Activated T-helper 1 cell treated with anti-CD3 and anti-CD28 coated beads, Interleukin-12 subunit alpha, Interleukin-12 subunit beta, Interleukin-2, Interleukin-4 antibody, amounts not matched to agents 30 ng/mL and 10 ng/mL and 1 ng/mL, durations not matched to agents 14 hours and 24 hours and 36 hours (primary cell): Measurements from ENCODE around the gene SLC35G2. TPM values are rescaled to one million over a fixed set of nuclear protein-coding genes. Genes with fewer than 3 reads are reported as not detected.
"Not testable (repeated sequence)": the region's sequence is repeated elsewhere in the genome, so short reads cannot be mapped to it uniquely, and the experiment has no call there.

Experiments
- DNase-seq: peaks from one replicate; pipeline ENCODE4 v3.0.0; 2021; ENCODE audit warnings: low spot score
- H3K27ac Mint-ChIP-seq: one replicate; pipeline ENCODE4 v1.8.0; 2021; ENCODE audit warnings: mild to moderate bottlenecking, mixed read lengths
- H3K27me3 Mint-ChIP-seq: one replicate; pipeline ENCODE4 v1.8.0; 2022; ENCODE audit warnings: mild to moderate bottlenecking, moderate library complexity, mixed read lengths; ENCODE audit not compliant: insufficient read depth
- H3K36me3 Mint-ChIP-seq: one replicate; pipeline ENCODE4 v1.8.0; 2021; ENCODE audit warnings: low read depth, mixed read lengths
- H3K4me1 Mint-ChIP-seq: one replicate; pipeline ENCODE4 v1.8.0; 2021; ENCODE audit warnings: low read depth, mixed read lengths
- H3K4me3 Mint-ChIP-seq: one replicate; pipeline ENCODE4 v1.8.0; 2021; ENCODE audit warnings: mild to moderate bottlenecking, moderate library complexity, mixed read lengths
- H3K9me3 Mint-ChIP-seq: one replicate; pipeline ENCODE4 v1.8.0; 2021; ENCODE audit warnings: mixed read lengths
- intact Hi-C: fragments of 100-400 bp; cut with micrococcal nuclease; formaldehyde crosslinking; loops from one replicate; pipeline ENCODE4 v1.15.1; 2024
- total RNA-seq: library from RNA; stranded (reverse); gene quantifications from 2 replicates; pipeline ENCODE4 v1.2.3, GENCODE V29; 2022

The SLC35G2 gene
- total RNA-seq, 1 donor from 2014 or later, result 3.0 TPM

GRCh38 chr3:136872258-136872657 is 53.3 kb downstream of the SLC35G2 start:
- H3K9me3 Mint-ChIP-seq, result peaks cover 18% of the 10 kb centered on the region
- H3K27ac Mint-ChIP-seq, DNase-seq, intact Hi-C loops, H3K27me3 Mint-ChIP-seq, H3K4me3 Mint-ChIP-seq: not testable (repeated sequence)
- H3K4me1 Mint-ChIP-seq, result peaks cover 37% of the 10 kb centered on the region
- peaks cover 49% of the 10 kb centered on the region for H3K36me3 Mint-ChIP-seq

DNA sequence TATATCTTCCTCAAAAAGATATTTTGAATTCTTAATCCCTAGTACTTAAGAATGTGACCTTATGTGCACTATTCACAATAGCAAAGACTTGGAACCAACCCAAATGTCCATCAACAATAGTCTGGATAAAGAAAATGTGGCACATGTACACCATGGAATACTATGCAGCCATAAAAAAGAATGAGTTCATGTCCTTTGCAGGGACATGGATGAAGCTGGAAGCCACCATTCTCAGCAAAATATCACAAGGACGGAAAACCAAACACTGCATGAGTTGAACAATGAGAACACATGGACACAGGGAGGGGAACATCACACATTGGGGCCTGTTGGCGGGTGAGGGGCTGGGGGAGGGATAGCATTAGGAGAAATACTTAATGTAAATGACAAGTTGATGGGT is 60.6 kb downstream of the SLC35G2 start:
- H3K9me3 Mint-ChIP-seq, result peaks cover 16% of the 10 kb centered on the region
- H3K4me3 Mint-ChIP-seq, intact Hi-C loops, H3K27me3 Mint-ChIP-seq, DNase-seq, H3K27ac Mint-ChIP-seq: not testable (repeated sequence)
- peaks cover 25% of the 10 kb centered on the region for H3K36me3 Mint-ChIP-seq
- H3K4me1 Mint-ChIP-seq, result peaks cover 43% of the 10 kb centered on the region

DNA sequence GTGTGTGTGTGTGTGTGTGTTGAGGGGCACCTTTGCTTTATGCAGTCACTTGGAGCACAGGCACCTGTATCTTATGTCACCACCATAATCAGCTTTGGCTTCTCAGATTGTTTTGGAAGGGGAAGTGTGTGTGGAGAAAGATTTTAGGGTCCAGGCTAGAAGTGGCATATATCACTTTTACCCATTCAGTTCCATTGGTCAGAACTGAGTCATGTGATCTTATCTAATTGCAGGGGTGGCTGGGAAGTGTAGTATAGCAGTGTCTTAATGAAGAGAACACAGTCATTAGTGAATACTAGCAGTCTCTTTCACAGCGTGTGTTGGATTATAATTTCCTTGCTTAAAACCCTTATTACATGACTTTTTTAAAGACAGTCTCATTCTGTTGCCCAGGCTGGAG is 63.6 kb downstream of the SLC35G2 start:
- Mint-ChIP-seq H3K27me3 (no peaks in the 10 kb centered on the region), H3K9me3 (peaks cover 9% of the 10 kb centered on the region), H3K27ac (no peak overlapping the region), H3K36me3 (peaks cover 16% of the 10 kb centered on the region), H3K4me3 (no peak overlapping the region), H3K4me1 (peaks cover 51% of the 10 kb centered on the region)
- DNase-seq, result no peak
- intact Hi-C loops, result no loop called here

GRCh38 chr3:136883967-136884720 is 65.2 kb downstream of the SLC35G2 start:
- H3K4me3 Mint-ChIP-seq, result no peak overlapping the region

GRCh38 chr3:136885357-136886213 is 66.7 kb downstream of the SLC35G2 start:
- H3K9me3 Mint-ChIP-seq, result peaks cover 2% of the 10 kb centered on the region
- no peak for DNase-seq
- H3K36me3 Mint-ChIP-seq, result peaks cover 20% of the 10 kb centered on the region
- H3K4me1 Mint-ChIP-seq, result peaks cover 56% of the 10 kb centered on the region
- intact Hi-C loops, result no loop called here
- peak overlapping the region; percentile 37 for H3K4me3 Mint-ChIP-seq
- H3K27ac Mint-ChIP-seq, result no peak overlapping the region
- no peaks in the 10 kb centered on the region for H3K27me3 Mint-ChIP-seq

More at GRCh38 chr3:136883967-136884720, 65.2 kb downstream of the SLC35G2 start:
- Mint-ChIP-seq H3K9me3 (peaks cover 5% of the 10 kb centered on the region), H3K27ac (peak overlapping the region; percentile 19), H3K36me3 (peaks cover 17% of the 10 kb centered on the region), H3K27me3 (no peaks in the 10 kb centered on the region), H3K4me1 (peaks cover 56% of the 10 kb centered on the region)
- intact Hi-C loops, result no loop called here
- no peak for DNase-seq

DNA sequence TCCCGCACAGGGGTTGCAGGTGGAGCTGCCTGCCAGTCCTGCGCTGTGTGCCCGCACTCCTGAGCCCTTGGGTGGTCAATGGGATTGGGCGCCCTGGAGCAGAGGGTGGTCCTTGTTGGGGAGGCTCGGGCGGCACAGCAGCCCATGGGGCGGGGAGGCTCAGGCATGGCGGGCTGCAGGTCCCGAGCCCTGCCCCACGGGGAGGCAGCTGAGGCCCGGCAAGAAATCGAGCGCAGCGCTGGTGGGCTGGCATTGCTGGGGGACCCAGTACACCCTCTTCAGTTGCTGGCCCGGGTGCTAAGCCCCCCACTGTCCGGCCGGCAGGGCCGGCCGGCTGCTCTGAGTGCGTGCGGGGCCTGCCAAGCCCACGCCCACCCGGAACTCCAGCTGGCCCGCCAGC is 71.0 kb downstream of the SLC35G2 start:
- Mint-ChIP-seq H3K27ac (no peak overlapping the region), H3K4me3 (no peak overlapping the region), H3K9me3 (peaks cover 11% of the 10 kb centered on the region), H3K27me3 (no peaks in the 10 kb centered on the region), H3K36me3 (peaks cover 31% of the 10 kb centered on the region), H3K4me1 (peaks cover 49% of the 10 kb centered on the region)
- intact Hi-C loops, result no loop called here
- no peak for DNase-seq

DNA sequence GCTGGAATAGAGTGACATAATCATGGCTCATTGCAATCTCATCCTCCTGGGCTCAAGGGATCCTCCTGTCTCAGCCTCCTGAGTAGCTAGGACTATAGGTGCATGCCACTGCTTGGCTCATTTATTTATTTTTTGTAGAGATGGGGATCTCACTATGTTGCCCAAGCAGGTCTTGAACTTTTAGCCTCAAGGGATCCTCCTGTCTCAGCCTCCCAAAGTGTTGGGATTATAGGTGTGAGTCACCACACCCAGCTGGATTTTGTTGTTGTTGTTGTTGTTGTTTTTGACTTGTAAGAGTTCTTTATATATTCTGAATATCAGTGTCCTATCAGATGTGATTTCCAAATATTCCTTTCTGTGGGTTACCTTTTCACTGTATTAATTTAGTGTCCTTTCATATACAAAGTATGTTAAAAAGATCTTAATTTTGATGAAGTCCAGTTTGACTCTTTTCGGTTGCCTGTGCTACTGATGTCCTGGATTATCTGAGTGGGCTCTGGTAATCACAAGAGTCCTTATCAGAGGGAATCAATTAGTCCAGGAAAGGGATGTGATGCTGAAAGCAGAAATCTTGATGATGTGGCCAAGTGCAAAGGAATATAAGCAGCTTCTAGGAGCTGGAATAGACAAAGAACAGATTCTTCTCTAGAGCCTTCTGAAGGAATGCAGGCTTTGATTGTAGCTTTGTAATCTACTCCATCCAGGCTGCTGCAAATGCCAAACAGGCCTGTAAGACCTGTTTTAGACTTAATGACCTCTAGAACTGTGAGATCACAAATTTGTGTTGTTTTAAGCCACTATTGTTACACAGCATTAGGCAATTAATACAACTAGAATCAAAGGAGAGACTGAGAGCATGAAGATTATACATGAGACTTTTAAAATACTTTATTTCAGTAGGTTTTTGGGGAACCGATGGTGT is 73.3 kb downstream of the SLC35G2 start:
- H3K4me3 Mint-ChIP-seq, result no peak overlapping the region
- peaks cover 11% of the 10 kb centered on the region for H3K9me3 Mint-ChIP-seq
- DNase-seq, result no peak
- H3K27me3 Mint-ChIP-seq, result no peaks in the 10 kb centered on the region
- intact Hi-C loops, result no loop called here
- peaks cover 33% of the 10 kb centered on the region for H3K36me3 Mint-ChIP-seq
- H3K27ac Mint-ChIP-seq, result no peak overlapping the region
- H3K4me1 Mint-ChIP-seq, result peaks cover 33% of the 10 kb centered on the region

- H3K27me3 Mint-ChIP-seq, result no peaks in the 10 kb centered on the region
- no peak overlapping the region for H3K4me3 Mint-ChIP-seq
- peaks cover 30% of the 10 kb centered on the region for H3K4me1 Mint-ChIP-seq
- no peak for DNase-seq
- intact Hi-C loops, result no loop called here
- no peak overlapping the region for H3K27ac Mint-ChIP-seq
- H3K9me3 Mint-ChIP-seq, result peaks cover 11% of the 10 kb centered on the region
- peaks cover 32% of the 10 kb centered on the region for H3K36me3 Mint-ChIP-seq
Observed at GRCh38 chr3:136893848-136894443, 75.0 kb downstream of the SLC35G2 start.

GRCh38 chr3:136897171-136897570 is 78.2 kb downstream of the SLC35G2 start:
- Mint-ChIP-seq H3K9me3 (peaks cover 26% of the 10 kb centered on the region), H3K36me3 (peaks cover 36% of the 10 kb centered on the region), H3K4me1 (peaks cover 56% of the 10 kb centered on the region)
- intact Hi-C loops, result loop anchor here (5.0 kb wide), 1 partner anchor 35 kb away; the partner anchor contains the start of gene NCK1
- not testable (repeated sequence) for H3K4me3 Mint-ChIP-seq, H3K27me3 Mint-ChIP-seq, H3K27ac Mint-ChIP-seq, DNase-seq

DNA sequence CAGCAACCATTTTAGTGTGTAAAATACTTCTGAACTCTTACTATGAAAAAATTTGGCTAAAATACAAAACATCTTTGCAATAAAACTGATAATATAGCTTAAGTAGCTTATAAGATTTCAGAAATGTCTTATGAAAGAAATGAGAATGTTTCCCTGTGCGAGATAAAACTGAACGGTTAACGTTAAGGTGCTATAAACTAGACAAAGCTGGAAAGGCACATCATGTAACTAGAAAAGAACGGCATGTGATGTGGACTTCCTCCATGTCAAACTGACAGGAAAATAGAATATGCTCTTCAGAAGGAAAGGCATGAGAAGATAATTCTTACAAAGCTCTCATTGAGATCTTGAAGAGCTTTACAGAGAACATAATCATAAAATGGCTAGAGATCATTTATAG is 79.6 kb downstream of the SLC35G2 start:
- no peaks in the 10 kb centered on the region for H3K27me3 Mint-ChIP-seq
- intact Hi-C loops, result loop anchor here (5.0 kb wide), 1 partner anchor 36 kb away; the partner anchor contains the start of gene NCK1
- DNase-seq, result no peak
- H3K36me3 Mint-ChIP-seq, result peaks cover 39% of the 10 kb centered on the region
- H3K9me3 Mint-ChIP-seq, result peaks cover 32% of the 10 kb centered on the region
- no peak overlapping the region for H3K4me3 Mint-ChIP-seq
- peaks cover 49% of the 10 kb centered on the region for H3K4me1 Mint-ChIP-seq
- no peak overlapping the region for H3K27ac Mint-ChIP-seq

DNA sequence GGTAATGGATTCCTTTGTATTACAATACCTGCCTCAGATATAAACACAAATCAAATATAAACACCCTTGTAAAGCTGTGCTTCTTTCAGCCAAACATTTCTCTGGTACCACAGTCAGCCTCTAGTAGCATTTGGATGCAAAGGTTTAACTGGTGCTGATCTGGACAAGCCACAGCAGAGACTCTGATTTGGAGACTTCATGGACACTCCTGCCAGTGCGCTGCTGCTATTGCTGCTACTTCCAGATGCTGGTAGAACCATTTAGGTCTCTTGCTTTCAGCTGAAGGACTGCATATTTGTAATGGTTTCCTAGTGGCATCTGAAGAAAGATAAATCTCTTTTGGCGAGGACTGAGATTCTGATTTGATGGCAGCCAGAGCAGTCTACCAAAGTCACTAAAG is 80.0 kb downstream of the SLC35G2 start:
- no peak overlapping the region for H3K27ac Mint-ChIP-seq
- no peak overlapping the region for H3K4me3 Mint-ChIP-seq
- peaks cover 42% of the 10 kb centered on the region for H3K36me3 Mint-ChIP-seq
- H3K27me3 Mint-ChIP-seq, result no peaks in the 10 kb centered on the region
- peaks cover 45% of the 10 kb centered on the region for H3K4me1 Mint-ChIP-seq
- intact Hi-C loops, result loop anchor here (5.0 kb wide), 1 partner anchor 37 kb away; the partner anchor contains the start of gene NCK1
- no peak for DNase-seq
- H3K9me3 Mint-ChIP-seq, result peaks cover 36% of the 10 kb centered on the region

- peaks cover 44% of the 10 kb centered on the region for H3K36me3 Mint-ChIP-seq
- H3K4me1 Mint-ChIP-seq, result peaks cover 41% of the 10 kb centered on the region
- no peaks in the 10 kb centered on the region for H3K27me3 Mint-ChIP-seq
- DNase-seq, result no peak
- H3K27ac Mint-ChIP-seq, result peak overlapping the region; percentile 63
- intact Hi-C loops, result loop anchor here (5.0 kb wide), 1 partner anchor 37 kb away; the partner anchor contains the start of gene NCK1
- H3K9me3 Mint-ChIP-seq, result peaks cover 40% of the 10 kb centered on the region
- H3K4me3 Mint-ChIP-seq, result no peak overlapping the region
Observed at GRCh38 chr3:136899622-136900158, 80.8 kb downstream of the SLC35G2 start.
